Measurements from ENCODE around the gene GGA2.

- no peak for TF ChIP-seq EZH2phosphoT487 (IDR thresholded peaks at IDR 0.05; ENCODE audit: borderline replicate concordance)
- TF ChIP-seq CTCF (conservative IDR thresholded peaks at IDR 0.05; ENCODE audit: low read length) = no peak
Measured at GRCh38 chr16:23436951-23437350, 73.3 kb downstream of the GGA2 start.

Measured in Loucy (cell line).